Neuronal stem cell (in vitro differentiated cells): ENCODE measurements around the gene ENAM.

ENCODE experiments used
- DNase-seq: peaks from one replicate; pipeline ENCODE4 v3.0.0-alpha.2; 2013; ENCODE audit warnings: low spot score
- H2AFZ ChIP-seq: one replicate; pipeline ENCODE4 v1.6.1; 2013; ENCODE audit warnings: mild to moderate bottlenecking, low read length, inconsistent platforms
- H2AK5ac ChIP-seq: 2 replicates; pipeline ENCODE4 v1.6.1; 2013; ENCODE audit warnings: low read depth, mild to moderate bottlenecking, inconsistent platforms, low read length, moderate library complexity, mixed read lengths
- H2BK120ac ChIP-seq: 2 replicates; pipeline ENCODE4 v1.6.1; 2013; ENCODE audit warnings: low read depth, mild to moderate bottlenecking, inconsistent platforms, low read length, moderate library complexity, mixed read lengths
- H2BK12ac ChIP-seq: one replicate; pipeline ENCODE4 v1.6.1; 2013; ENCODE audit warnings: low read length, inconsistent platforms
- H2BK15ac ChIP-seq: 2 replicates; pipeline ENCODE4 v1.6.1; 2013; ENCODE audit warnings: mild to moderate bottlenecking, low read length, inconsistent platforms, mixed read lengths
- H2BK5ac ChIP-seq: one replicate; pipeline ENCODE4 v1.6.1; 2013; ENCODE audit warnings: inconsistent platforms, mild to moderate bottlenecking, low read length, moderate library complexity
- H3K14ac ChIP-seq: one replicate; pipeline ENCODE4 v1.6.1; 2013; ENCODE audit warnings: low read length, inconsistent platforms
- H3K18ac ChIP-seq: 2 replicates; pipeline ENCODE4 v1.6.1; 2013; ENCODE audit warnings: low read length, inconsistent platforms
- H3K23ac ChIP-seq: 2 replicates; pipeline ENCODE4 v1.6.1; 2013; ENCODE audit warnings: low read depth, mild to moderate bottlenecking, mixed read lengths, low read length, inconsistent platforms; ENCODE audit not compliant: poor library complexity
- H3K27ac ChIP-seq: replicated peaks from 3 replicates; pipeline ENCODE4 v1.5.1; 2013; ENCODE audit warnings: low read length, inconsistent platforms
- H3K27me3 ChIP-seq, 3 experiments: 2 replicates each; pipeline ENCODE4 v1.6.1; 2013; ENCODE audit warnings: low read length in 3 of 3, mild to moderate bottlenecking in 2 of 3, inconsistent platforms in 1 of 3, low read depth in 1 of 3, mixed read lengths in 1 of 3, moderate library complexity in 1 of 3; ENCODE audit not compliant: control insufficient read depth in 3 of 3, insufficient read depth in 3 of 3
- H3K36me3 ChIP-seq, 2 donors: replicated peaks in 1 of 2; 2 replicates each; pipeline ENCODE4 v1.6.1; 2013; ENCODE audit warnings: low read length in 2 of 2; ENCODE audit not compliant: control insufficient read depth in 2 of 2, insufficient read depth in 2 of 2
- H3K4ac ChIP-seq: 2 replicates; pipeline ENCODE4 v1.6.1; 2013; ENCODE audit warnings: inconsistent platforms, mild to moderate bottlenecking, low read length, moderate library complexity
- H3K4me1 ChIP-seq, 2 donors: 1 replicate in 1 of 2; 2 replicates in 1 of 2; pipeline ENCODE4 v1.6.1; 2013; ENCODE audit warnings: low read length in 2 of 2, low read depth in 1 of 2; ENCODE audit not compliant: control insufficient read depth in 2 of 2, insufficient read depth in 1 of 2
- H3K4me2 ChIP-seq: one replicate; pipeline ENCODE4 v1.6.1; 2013; ENCODE audit warnings: mild to moderate bottlenecking, low read length, inconsistent platforms; ENCODE audit not compliant: insufficient read depth, poor library complexity, severe bottlenecking
- H3K4me3 ChIP-seq, 2 donors: 2 replicates each; pipeline ENCODE4 v1.5.1; 2013; ENCODE audit warnings: low read length in 2 of 2, mild to moderate bottlenecking in 2 of 2, inconsistent platforms in 1 of 2, moderate library complexity in 1 of 2
- H3K79me1 ChIP-seq: one replicate; pipeline ENCODE4 v1.6.1; 2013; ENCODE audit warnings: low read depth, mild to moderate bottlenecking, inconsistent platforms, low read length, moderate library complexity
- H3K9ac ChIP-seq: one replicate; pipeline ENCODE4 v1.6.1; 2013; ENCODE audit warnings: mild to moderate bottlenecking, low read depth, low read length, inconsistent platforms; ENCODE audit not compliant: poor library complexity
- H3K9me3 ChIP-seq, 2 donors: replicated peaks in 1 of 2; 2 replicates each; pipeline versions ENCODE3 to v1.6.1; 2013; ENCODE audit warnings: low read length in 2 of 2, mild to moderate bottlenecking in 2 of 2, inconsistent platforms in 1 of 2, low read depth in 1 of 2, mixed read lengths in 1 of 2, moderate library complexity in 1 of 2; ENCODE audit not compliant: control insufficient read depth in 2 of 2, insufficient read depth in 1 of 2
- H4K8ac ChIP-seq: one replicate; pipeline ENCODE4 v1.6.1; 2013; ENCODE audit warnings: low read depth, mild to moderate bottlenecking, inconsistent platforms, low read length, moderate library complexity
- H4K91ac ChIP-seq: one replicate; pipeline ENCODE4 v1.6.1; 2013; ENCODE audit warnings: low read length, low read depth, mild to moderate bottlenecking, inconsistent platforms; ENCODE audit not compliant: poor library complexity
- WGBS, 2 donors: extraction: QIAGEN DNeasy Blood & Tissue Kit; methylation state at CpG; one replicate each; pipeline ENCODE4 v1.1.7; 2013; ENCODE audit warnings: missing lambda C conversion rate in 2 of 2, mixed read lengths in 1 of 2; ENCODE audit not compliant: insufficient read length in 2 of 2, insufficient replicate concordance in 1 of 2; ENCODE audit errors: extremely low coverage in 2 of 2; 5-methylcytosine and 5-hydroxymethylcytosine counted together

Gene ENAM

DNA sequence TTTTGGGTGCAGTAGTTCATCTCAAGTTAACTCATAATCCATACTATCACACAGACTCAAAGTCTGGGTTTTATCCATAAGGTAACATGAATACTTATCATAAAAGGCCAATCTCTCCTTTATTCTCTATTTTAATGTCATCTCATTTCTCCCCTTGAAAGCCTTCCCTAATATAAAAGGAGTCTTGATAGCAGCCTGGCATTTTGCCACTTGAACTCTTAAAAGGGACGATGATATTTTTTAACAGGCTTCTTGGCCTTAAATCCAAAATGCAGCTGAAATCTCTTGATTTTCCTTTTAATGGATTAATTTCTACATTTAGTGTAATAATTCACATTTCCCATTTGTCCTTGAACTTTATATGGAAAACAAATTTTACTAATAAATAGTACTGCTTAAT is 46.2 kb downstream of the ENAM start:
- H2BK15ac ChIP-seq: no peak overlapping the region
- no CpG with 5 or more reads among the region's 1 CpG for WGBS, 2 donors
- H3K4me3 ChIP-seq: no peak overlapping the region
- no peaks in the 10 kb centered on the region for H3K36me3 ChIP-seq
- no peak overlapping the region for H3K14ac ChIP-seq
- H4K91ac ChIP-seq: no peak overlapping the region
- H3K9ac ChIP-seq: no peak overlapping the region
- H3K79me1 ChIP-seq: no peaks in the 10 kb centered on the region
- no peak overlapping the region for H2BK12ac ChIP-seq
- H2BK5ac ChIP-seq: no peak overlapping the region
- no peak overlapping the region for H3K18ac ChIP-seq
- no peak overlapping the region for H3K23ac ChIP-seq
- no peak overlapping the region for H3K27ac ChIP-seq
- H3K4ac ChIP-seq: no peak overlapping the region
- no peak overlapping the region for H3K4me2 ChIP-seq
- H4K8ac ChIP-seq: no peak overlapping the region
- H3K4me1 ChIP-seq: no peaks in the 10 kb centered on the region
- DNase-seq: no peak
- no peak overlapping the region for H2AFZ ChIP-seq
- no peak overlapping the region for H2BK120ac ChIP-seq
- H3K9me3 ChIP-seq: no peaks in the 10 kb centered on the region
- H3K27me3 ChIP-seq: peaks cover 0 to 19% (median 0%) of the 10 kb centered on the region in 3 experiments
- no peak overlapping the region for H2AK5ac ChIP-seq

- H4K91ac ChIP-seq: no peak overlapping the region
- no peak overlapping the region for H3K14ac ChIP-seq
- H2BK15ac ChIP-seq: no peak overlapping the region
- no peak overlapping the region for H3K18ac ChIP-seq
- no peak overlapping the region for H4K8ac ChIP-seq
- no peak overlapping the region for H3K4me2 ChIP-seq
- no peaks in the 10 kb centered on the region for H3K9me3 ChIP-seq
- H2BK120ac ChIP-seq: no peak overlapping the region
- no peak overlapping the region for H3K4ac ChIP-seq
- no peak overlapping the region for H2AK5ac ChIP-seq
- no peak for DNase-seq
- H3K27me3 ChIP-seq: peaks cover 0 to 19% (median 0%) of the 10 kb centered on the region in 3 experiments
- H3K4me1 ChIP-seq: no peaks in the 10 kb centered on the region
- no CpG with 5 or more reads among the region's 6 CpGs for WGBS, 2 donors
- no peak overlapping the region for H2BK5ac ChIP-seq
- no peak overlapping the region for H3K9ac ChIP-seq
- H3K36me3 ChIP-seq: no peaks in the 10 kb centered on the region
- H3K79me1 ChIP-seq: no peaks in the 10 kb centered on the region
- H3K4me3 ChIP-seq: no peak overlapping the region
- no peak overlapping the region for H3K23ac ChIP-seq
- no peak overlapping the region for H2BK12ac ChIP-seq
- no peak overlapping the region for H2AFZ ChIP-seq
- H3K27ac ChIP-seq: no peak overlapping the region
Observed at GRCh38 chr4:70676554-70677090, 48.1 kb downstream of the ENAM start.

DNA sequence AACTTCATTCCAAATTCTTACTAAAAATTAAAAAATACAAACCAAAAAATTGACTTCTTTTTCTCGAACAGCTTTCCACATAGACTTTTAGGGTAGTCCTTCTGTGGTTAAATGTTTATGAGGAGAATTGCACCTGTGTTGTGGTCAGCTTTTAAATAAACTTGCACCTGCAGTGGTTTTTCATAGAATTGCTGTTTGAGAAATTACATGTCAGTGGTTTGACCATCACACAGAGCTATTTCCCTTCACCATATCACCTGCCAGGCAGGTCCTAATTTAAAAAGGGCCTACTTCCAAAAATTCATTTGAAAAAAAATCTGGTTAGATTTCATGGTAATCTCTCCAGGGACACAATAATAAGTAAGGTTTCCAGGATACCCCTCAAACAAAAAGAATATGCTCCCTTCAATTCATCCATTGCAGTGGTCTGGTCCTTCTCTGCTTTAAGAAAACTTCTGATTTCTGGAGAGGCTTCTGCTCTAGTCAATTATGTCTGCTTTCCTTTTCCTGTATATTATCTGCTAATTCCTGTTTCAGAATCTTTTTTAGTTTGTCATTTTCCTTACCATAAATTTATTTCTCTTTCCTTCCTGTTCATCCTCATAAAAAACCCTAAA is 49.9 kb downstream of the ENAM start:
- Histone ChIP-seq H4K8ac (no peak overlapping the region), H3K4me2 (no peak overlapping the region), H3K4me3 (no peak overlapping the region), H3K18ac (no peak overlapping the region), H2AK5ac (no peak overlapping the region), H2AFZ (no peak overlapping the region), H3K9ac (no peak overlapping the region), H3K27me3 (peaks cover 0 to 19% (median 0%) of the 10 kb centered on the region in 3 experiments), H4K91ac (no peak overlapping the region), H3K4me1 (no peaks in the 10 kb centered on the region), H3K23ac (no peak overlapping the region), H3K14ac (no peak overlapping the region), H3K27ac (no peak overlapping the region), H3K36me3 (no peaks in the 10 kb centered on the region), H3K9me3 (no peaks in the 10 kb centered on the region), H2BK5ac (no peak overlapping the region), H2BK120ac (no peak overlapping the region), H3K4ac (no peak overlapping the region), H2BK15ac (no peak overlapping the region), H3K79me1 (no peaks in the 10 kb centered on the region), H2BK12ac (no peak overlapping the region)
- no peak for DNase-seq
- WGBS, 2 donors: 100% methylated on average over 1 of the region's 1 CpG

DNA sequence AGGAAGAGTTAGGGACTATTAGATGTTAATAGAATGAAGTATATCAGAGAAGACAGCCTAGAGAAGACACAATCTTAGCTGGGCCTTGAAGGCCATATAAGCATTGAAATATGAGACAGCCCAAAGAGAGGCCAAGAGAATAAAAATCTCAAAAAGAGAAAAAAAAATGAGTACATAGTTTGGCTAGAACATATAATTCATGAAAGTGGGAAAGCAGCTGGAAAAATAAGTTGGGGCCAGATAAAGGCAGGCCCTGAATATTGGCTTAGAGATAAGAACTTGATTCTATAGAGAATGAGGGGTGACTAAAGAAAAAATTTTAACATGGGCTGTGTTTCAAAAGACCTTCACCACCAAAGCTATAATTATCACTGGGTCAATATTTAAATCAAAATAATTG is 52.4 kb downstream of the ENAM start:
- Histone ChIP-seq H3K9ac (no peak overlapping the region), H4K91ac (no peak overlapping the region), H2BK15ac (no peak overlapping the region), H2BK5ac (no peak overlapping the region), H2BK120ac (no peak overlapping the region), H3K27ac (no peak overlapping the region), H2BK12ac (no peak overlapping the region), H3K27me3 (no peaks in the 10 kb centered on the region), H3K4ac (no peak overlapping the region), H3K14ac (no peak overlapping the region), H3K79me1 (no peaks in the 10 kb centered on the region), H3K9me3 (no peaks in the 10 kb centered on the region), H2AK5ac (no peak overlapping the region), H2AFZ (no peak overlapping the region), H3K4me1 (no peaks in the 10 kb centered on the region), H4K8ac (no peak overlapping the region), H3K4me3 (no peak overlapping the region), H3K4me2 (no peak overlapping the region), H3K36me3 (no peaks in the 10 kb centered on the region), H3K23ac (no peak overlapping the region), H3K18ac (no peak overlapping the region)
- DNase-seq: no peak
